MM.1S (cell line): ENCODE measurements around the gene ERICH6.

Source experiments
- DNase-seq: peaks from one replicate; pipeline ENCODE4 v3.0.0-alpha.2; 2015
- H2AFZ ChIP-seq: fragments of 300-600 bp; sonication (generic); 2 replicates; pipeline ENCODE4 v1.6.0; 2016; ENCODE audit warnings: antibody characterized with exemption, low read length
- H3F3A ChIP-seq: fragments of 300-600 bp; sonication (generic); 2 replicates; pipeline ENCODE4 v1.6.1; 2016; ENCODE audit warnings: mild to moderate bottlenecking, antibody characterized with exemption, low read length, moderate library complexity, mixed read lengths; ENCODE audit not compliant: insufficient read depth
- H3K27ac ChIP-seq: fragments of 300-600 bp; sonication (generic); 2 replicates; pipeline ENCODE4 v1.5.1; 2016; ENCODE audit warnings: mild to moderate bottlenecking, low read length
- H3K27me3 ChIP-seq: fragments of 300-600 bp; sonication (generic); replicated peaks from 2 replicates; pipeline ENCODE4 v1.6.0; 2016; ENCODE audit warnings: low read length; ENCODE audit not compliant: insufficient read depth
- H3K36me3 ChIP-seq: fragments of 300-600 bp; sonication (generic); replicated peaks from 2 replicates; pipeline ENCODE4 v1.6.1; 2016; ENCODE audit warnings: mild to moderate bottlenecking, low read length, mixed read lengths; ENCODE audit not compliant: insufficient read depth
- H3K4me1 ChIP-seq: fragments of 300-600 bp; sonication (generic); 2 replicates; pipeline ENCODE4 v1.6.1; 2016; ENCODE audit warnings: low read length, mixed read lengths
- H3K4me2 ChIP-seq: fragments of 300-600 bp; sonication (generic); 2 replicates; pipeline ENCODE4 v1.6.0; 2016; ENCODE audit warnings: low read depth, low read length
- H3K4me3 ChIP-seq: fragments of 300-600 bp; sonication (generic); 2 replicates; pipeline ENCODE4 v1.5.1; 2016; ENCODE audit warnings: low read length, mixed read lengths
- H3K79me2 ChIP-seq: fragments of 300-600 bp; sonication (generic); 2 replicates; pipeline ENCODE4 v1.6.1; 2016; ENCODE audit warnings: mixed run types, low read length, mixed read lengths
- H3K9ac ChIP-seq: fragments of 300-600 bp; sonication (generic); 2 replicates; pipeline ENCODE4 v1.6.1; 2016; ENCODE audit warnings: low read length, mixed read lengths
- H3K9me2 ChIP-seq: fragments of 300-600 bp; sonication (generic); replicated peaks from 2 replicates; pipeline ENCODE4 v1.6.1; 2016; ENCODE audit warnings: mild to moderate bottlenecking, low read length, mixed read lengths; ENCODE audit not compliant: insufficient read depth
- H3K9me3 ChIP-seq: fragments of 300-600 bp; sonication (generic); replicated peaks from 2 replicates; pipeline ENCODE4 v1.6.1; 2016; ENCODE audit warnings: mild to moderate bottlenecking, low read length, mixed read lengths; ENCODE audit not compliant: insufficient read depth
- H4K20me1 ChIP-seq: fragments of 300-600 bp; sonication (generic); 2 replicates; pipeline ENCODE4 v1.6.1; 2016; ENCODE audit warnings: mild to moderate bottlenecking, low read length, moderate library complexity, mixed read lengths; ENCODE audit not compliant: insufficient read depth
- EZH2 ChIP-seq: fragments of 300-600 bp; sonication (generic); optimal IDR thresholded peaks from 2 replicates; pipeline ENCODE3; 2017; ENCODE audit warnings: low read depth, mild to moderate bottlenecking, antibody characterized with exemption, low read length, mixed read lengths
- EZH2phosphoT487 ChIP-seq: fragments of 300-600 bp; sonication (generic); IDR thresholded peaks from 2 replicates; pipeline ENCODE4 v1.6.1; 2018; ENCODE audit warnings: antibody characterized with exemption, low read length
- TF ChIP-seq, protein P1 (sequence below): fragments of 300-600 bp; sonication (generic); IDR thresholded peaks from 2 replicates; pipeline ENCODE4 v1.5.1; 2016; ENCODE audit warnings: antibody characterized with exemption, low read length, mixed read lengths

The ERICH6 gene

DNA sequence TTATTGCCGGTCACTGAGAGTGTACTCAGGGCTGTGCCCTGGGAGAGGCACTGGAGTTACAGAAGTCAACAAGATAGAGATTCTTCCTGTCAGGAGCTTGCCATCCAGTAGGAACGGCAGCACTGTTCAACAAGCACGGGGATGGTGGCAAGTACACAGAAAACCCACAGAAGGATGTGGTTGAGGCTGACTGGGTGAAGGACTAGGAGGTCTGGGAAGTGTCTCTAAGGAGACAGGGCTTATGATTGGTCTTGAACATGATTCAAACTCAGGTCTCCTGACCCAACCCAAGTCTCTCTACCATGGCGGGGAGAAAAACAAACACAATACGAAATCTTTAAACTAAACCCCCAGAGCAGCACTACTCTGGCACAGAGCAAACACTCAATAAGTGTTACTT is 37.6 kb downstream of the ERICH6 start:
- Histone ChIP-seq H3K4me2 (no peak overlapping the region), H3K79me2 (no peaks in the 10 kb centered on the region), H3F3A (no peaks in the 10 kb centered on the region), H3K36me3 (no peaks in the 10 kb centered on the region), H3K4me3 (no peak overlapping the region), H3K4me1 (no peaks in the 10 kb centered on the region), H3K9ac (no peak overlapping the region), H3K27me3 (no peaks in the 10 kb centered on the region), H3K27ac (no peak overlapping the region), H2AFZ (no peak overlapping the region), H3K9me2 (no peaks in the 10 kb centered on the region), H3K9me3 (no peaks in the 10 kb centered on the region), H4K20me1 (no peaks in the 10 kb centered on the region)
- DNase-seq = no peak
- TF ChIP-seq EZH2 (no peak), EZH2phosphoT487 (no peak)
- TF ChIP-seq, protein P1, sequence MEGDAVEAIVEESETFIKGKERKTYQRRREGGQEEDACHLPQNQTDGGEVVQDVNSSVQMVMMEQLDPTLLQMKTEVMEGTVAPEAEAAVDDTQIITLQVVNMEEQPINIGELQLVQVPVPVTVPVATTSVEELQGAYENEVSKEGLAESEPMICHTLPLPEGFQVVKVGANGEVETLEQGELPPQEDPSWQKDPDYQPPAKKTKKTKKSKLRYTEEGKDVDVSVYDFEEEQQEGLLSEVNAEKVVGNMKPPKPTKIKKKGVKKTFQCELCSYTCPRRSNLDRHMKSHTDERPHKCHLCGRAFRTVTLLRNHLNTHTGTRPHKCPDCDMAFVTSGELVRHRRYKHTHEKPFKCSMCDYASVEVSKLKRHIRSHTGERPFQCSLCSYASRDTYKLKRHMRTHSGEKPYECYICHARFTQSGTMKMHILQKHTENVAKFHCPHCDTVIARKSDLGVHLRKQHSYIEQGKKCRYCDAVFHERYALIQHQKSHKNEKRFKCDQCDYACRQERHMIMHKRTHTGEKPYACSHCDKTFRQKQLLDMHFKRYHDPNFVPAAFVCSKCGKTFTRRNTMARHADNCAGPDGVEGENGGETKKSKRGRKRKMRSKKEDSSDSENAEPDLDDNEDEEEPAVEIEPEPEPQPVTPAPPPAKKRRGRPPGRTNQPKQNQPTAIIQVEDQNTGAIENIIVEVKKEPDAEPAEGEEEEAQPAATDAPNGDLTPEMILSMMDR = no peak

DNA sequence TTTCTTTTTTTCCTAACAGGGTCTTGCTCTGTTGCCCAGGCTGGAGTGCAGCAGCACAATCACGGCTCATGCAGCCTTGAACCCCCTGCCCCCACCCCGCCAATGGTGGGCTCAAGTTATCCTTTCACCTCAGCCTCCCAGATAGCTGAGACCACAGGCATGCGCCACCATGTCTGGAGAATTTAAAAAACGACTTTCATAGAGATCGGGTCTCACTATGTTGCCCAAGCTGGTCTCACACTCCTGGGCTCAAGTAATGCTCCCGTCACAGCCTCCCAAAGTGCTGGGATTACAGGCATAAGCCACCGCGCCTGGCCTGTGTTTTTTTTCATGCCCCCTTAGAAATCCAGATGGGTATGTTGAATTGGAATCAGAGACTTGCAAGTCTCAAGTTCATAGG is 40.3 kb downstream of the ERICH6 start:
- Histone ChIP-seq H3K9me3 (no peaks in the 10 kb centered on the region), H3K4me3 (no peak overlapping the region), H3K4me2 (no peak overlapping the region), H3K27me3 (no peaks in the 10 kb centered on the region), H3K9me2 (no peaks in the 10 kb centered on the region), H3K9ac (no peak overlapping the region), H3F3A (no peaks in the 10 kb centered on the region), H3K4me1 (no peaks in the 10 kb centered on the region), H4K20me1 (no peaks in the 10 kb centered on the region), H3K27ac (no peak overlapping the region), H3K36me3 (no peaks in the 10 kb centered on the region), H3K79me2 (no peaks in the 10 kb centered on the region), H2AFZ (no peak overlapping the region)
- TF ChIP-seq EZH2 (no peak), EZH2phosphoT487 (no peak)
- no peak for DNase-seq

DNA sequence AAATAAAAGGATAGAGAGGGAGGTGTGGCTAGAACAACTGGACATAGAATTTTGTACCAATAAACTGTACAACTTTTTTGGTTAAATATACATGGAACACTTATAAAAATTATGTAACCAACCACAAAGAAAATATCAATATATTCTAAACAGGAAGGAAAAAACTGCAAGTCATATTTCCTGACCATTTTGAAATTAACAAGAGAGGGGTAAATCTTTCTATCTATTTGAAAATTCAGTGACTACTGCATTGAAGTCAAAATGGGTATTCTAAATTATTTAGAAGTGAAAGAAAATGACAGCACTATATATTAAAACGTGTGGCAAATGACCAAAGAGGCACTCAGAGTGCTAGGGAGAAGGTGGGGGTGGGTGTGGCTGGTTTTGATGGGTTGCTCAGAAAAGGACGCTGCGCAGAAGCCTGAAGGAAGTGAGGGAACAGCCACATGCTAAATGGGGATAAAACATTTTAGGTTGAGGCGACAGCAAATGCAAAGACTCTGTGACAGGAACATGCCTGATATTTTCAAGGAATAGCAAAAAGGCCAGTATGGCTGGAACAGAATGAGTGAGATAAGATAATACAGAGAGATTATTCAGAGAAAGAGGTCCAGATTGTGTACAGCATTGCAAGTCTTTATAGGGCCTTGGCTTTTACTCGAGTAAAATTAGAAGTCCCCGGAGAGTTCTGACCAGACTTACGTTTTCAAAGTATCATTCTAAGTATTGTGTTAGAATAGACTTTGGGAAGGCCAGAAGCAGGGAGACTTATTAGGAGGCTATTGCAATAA is 41.1 kb downstream of the ERICH6 start:
- no peaks in the 10 kb centered on the region for H3K27me3 ChIP-seq
- no peak overlapping the region for H3K9ac ChIP-seq
- H3K9me3 ChIP-seq = no peaks in the 10 kb centered on the region
- H3K36me3 ChIP-seq = no peaks in the 10 kb centered on the region
- no peak for TF ChIP-seq EZH2phosphoT487
- TF ChIP-seq EZH2 = no peak
- TF ChIP-seq, protein P1 = no peak
- no peak overlapping the region for H3K4me2 ChIP-seq
- DNase-seq = no peak
- H3K4me1 ChIP-seq = no peaks in the 10 kb centered on the region
- H3K27ac ChIP-seq = no peak overlapping the region
- no peaks in the 10 kb centered on the region for H3F3A ChIP-seq
- H3K9me2 ChIP-seq = no peaks in the 10 kb centered on the region
- H3K4me3 ChIP-seq = no peak overlapping the region
- H4K20me1 ChIP-seq = no peaks in the 10 kb centered on the region
- no peaks in the 10 kb centered on the region for H3K79me2 ChIP-seq
- no peak overlapping the region for H2AFZ ChIP-seq

DNA sequence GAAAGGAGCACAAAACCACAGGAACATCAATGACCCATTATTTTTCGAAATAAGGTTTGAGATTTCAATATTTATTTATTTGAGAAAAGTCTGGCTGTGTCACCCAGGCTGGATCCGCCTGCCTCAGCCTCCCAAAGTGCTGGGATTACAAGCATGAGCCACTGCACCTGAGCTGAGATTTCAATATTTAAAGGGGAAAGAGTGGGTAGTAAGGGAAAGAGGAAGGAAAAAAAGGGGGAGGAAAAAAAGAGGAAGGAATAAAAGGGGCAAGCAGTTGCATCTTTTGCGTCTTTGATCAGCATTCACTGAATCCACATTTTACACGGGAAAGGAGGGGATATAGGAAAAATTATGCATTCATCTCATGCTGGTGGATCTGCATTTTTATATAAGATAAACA is 47.4 kb downstream of the ERICH6 start:
- no peak overlapping the region for H3K4me2 ChIP-seq
- no peak overlapping the region for H2AFZ ChIP-seq
- H3K27ac ChIP-seq = no peak overlapping the region
- TF ChIP-seq EZH2 (no peak), EZH2phosphoT487 (no peak)
- TF ChIP-seq, protein P1 = no peak
- H3K9me2 ChIP-seq = no peaks in the 10 kb centered on the region
- no peaks in the 10 kb centered on the region for H3K27me3 ChIP-seq
- H3K9me3 ChIP-seq = no peaks in the 10 kb centered on the region
- H3K4me1 ChIP-seq = no peaks in the 10 kb centered on the region
- no peaks in the 10 kb centered on the region for H3K36me3 ChIP-seq
- no peak overlapping the region for H3K4me3 ChIP-seq
- no peak for DNase-seq
- no peaks in the 10 kb centered on the region for H4K20me1 ChIP-seq
- H3F3A ChIP-seq = no peaks in the 10 kb centered on the region
- H3K9ac ChIP-seq = no peak overlapping the region
- no peaks in the 10 kb centered on the region for H3K79me2 ChIP-seq
